Neural progenitor cell (in vitro differentiated cells): ENCODE results near the gene RLBP1. TPM values are rescaled to one million over a fixed set of nuclear protein-coding genes. Genes with fewer than 3 reads are reported as not detected.
A peak's percentile ranks its signal among the peaks of the same experiment; 100 is the strongest.
"Not testable (repeated sequence)": the region's sequence is repeated elsewhere in the genome, so short reads cannot be mapped to it uniquely, and the experiment has no call there.

Experiments used
- DNase-seq: peaks from one replicate; pipeline ENCODE4 v3.0.0-alpha.2; 2016; ENCODE audit warnings: low spot score
- H2AFZ ChIP-seq: fragments of 200-600 bp; sonication (generic); replicated peaks from 2 replicates; pipeline ENCODE4 v1.6.1; 2016; ENCODE audit warnings: antibody characterized with exemption
- H3F3A ChIP-seq: fragments of 200-600 bp; sonication (generic); 2 replicates; pipeline ENCODE4 v1.6.1; 2016; ENCODE audit warnings: antibody characterized with exemption, low read depth
- H3K27ac ChIP-seq: fragments of 200-600 bp; sonication (generic); 2 replicates; pipeline ENCODE4 v1.5.1; 2016; ENCODE audit warnings: mild to moderate bottlenecking
- H3K27me3 ChIP-seq: fragments of 200-600 bp; sonication (generic); 2 replicates; pipeline ENCODE4 v1.6.1; 2016; ENCODE audit warnings: mild to moderate bottlenecking, moderate library complexity
- H3K36me3 ChIP-seq: fragments of 200-600 bp; sonication (generic); 2 replicates; pipeline ENCODE4 v1.5.1; 2016
- H3K4me1 ChIP-seq: fragments of 200-600 bp; sonication (generic); 2 replicates; pipeline ENCODE4 v1.6.1; 2016; ENCODE audit warnings: mixed run types
- H3K4me2 ChIP-seq: fragments of 200-600 bp; sonication (generic); 2 replicates; pipeline ENCODE4 v1.6.1; 2016
- H3K4me3 ChIP-seq: fragments of 200-600 bp; sonication (generic); 2 replicates; pipeline ENCODE4 v1.5.1; 2016
- H3K79me2 ChIP-seq: fragments of 200-600 bp; sonication (generic); 2 replicates; pipeline ENCODE4 v1.6.1; 2016; ENCODE audit warnings: low read depth
- H3K9ac ChIP-seq: fragments of 200-600 bp; sonication (generic); 2 replicates; pipeline ENCODE4 v1.6.1; 2016
- H3K9me3 ChIP-seq: fragments of 200-600 bp; sonication (generic); 2 replicates; pipeline ENCODE4 v1.5.1; 2016; ENCODE audit warnings: low read depth
- H4K20me1 ChIP-seq: fragments of 200-600 bp; sonication (generic); 2 replicates; pipeline ENCODE4 v1.6.1; 2016; ENCODE audit warnings: low read depth
- H3K27ac Mint-ChIP-seq: 3 replicates; pipeline ENCODE4 v1.8.0; 2021; ENCODE audit warnings: mixed read lengths
- H3K27me3 Mint-ChIP-seq: 2 replicates; pipeline ENCODE4 v1.8.0; 2022; ENCODE audit warnings: low read depth, mild to moderate bottlenecking, inconsistent platforms, moderate library complexity, mixed read lengths; ENCODE audit not compliant: insufficient read depth
- H3K36me3 Mint-ChIP-seq: 3 replicates; pipeline ENCODE4 v1.8.0; 2021; ENCODE audit warnings: mixed read lengths
- H3K4me1 Mint-ChIP-seq: 3 replicates; pipeline ENCODE4 v1.8.0; 2021; ENCODE audit warnings: mixed read lengths
- H3K4me3 Mint-ChIP-seq: 3 replicates; pipeline ENCODE4 v1.8.0; 2021; ENCODE audit warnings: mild to moderate bottlenecking, moderate library complexity, mixed read lengths
- H3K9me3 Mint-ChIP-seq: 3 replicates; pipeline ENCODE4 v1.8.0; 2020; ENCODE audit warnings: mixed read lengths
- CTCF ChIP-seq: fragments of 200-600 bp; sonication (generic); IDR thresholded peaks from 2 replicates; pipeline ENCODE4 v1.5.1; 2017; ENCODE audit warnings: antibody characterized with exemption, mild to moderate bottlenecking
- EZH2 ChIP-seq: fragments of 200-600 bp; sonication (generic); IDR thresholded peaks from 2 replicates; pipeline ENCODE4 v1.6.1; 2017; ENCODE audit warnings: antibody characterized with exemption, mild to moderate bottlenecking, moderate library complexity
- EZH2phosphoT487 ChIP-seq: fragments of 200-600 bp; sonication (generic); IDR thresholded peaks from 2 replicates; pipeline ENCODE4 v1.6.1; 2017; ENCODE audit warnings: antibody characterized with exemption
- total RNA-seq: library from RNA; depleted of rRNA; stranded (reverse); fragments of >200 nt; gene quantifications from 2 replicates; pipeline ENCODE4 v1.2.3, GENCODE V29; 2015; ENCODE audit warnings: low replicate concordance

Gene RLBP1
- total RNA-seq: 1.3 and 2.6 TPM in 2 replicates

GRCh38 chr15:89221543-89221942 is at the start of gene RLBP1:
TSS of gene RLBP1 (minus strand) at chr15:89221579. CDS start at chr15:89218975, 2,604 bp downstream.
- H3K4me3 Mint-ChIP-seq: no peak within 1 kb of the TSS
- H3K36me3 ChIP-seq: no peaks in the 10 kb centered on the region

DNA sequence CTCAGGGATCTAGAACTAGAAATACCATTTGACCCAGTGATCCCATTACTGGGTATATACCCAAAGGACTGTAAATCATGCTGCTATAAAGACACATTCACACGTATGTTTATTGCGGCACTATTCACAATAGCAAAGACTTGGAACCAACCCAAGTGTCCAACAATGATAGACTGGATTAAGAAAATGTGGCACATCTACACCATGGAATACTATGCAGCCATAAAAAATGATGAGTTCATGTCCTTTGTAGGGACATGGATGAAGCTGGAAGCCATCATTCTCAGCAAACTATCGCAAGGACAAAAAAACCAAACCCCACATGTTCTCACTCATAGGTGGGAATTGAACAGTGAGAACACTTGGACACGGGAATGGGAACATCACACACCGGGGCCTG is 28.8 kb upstream of the RLBP1 start:
- not testable (repeated sequence) for H3K9me3 ChIP-seq, H3K27me3 ChIP-seq, H3K9ac ChIP-seq, H3K27me3 Mint-ChIP-seq, H3K4me3 Mint-ChIP-seq, H3K4me1 ChIP-seq, DNase-seq, H4K20me1 ChIP-seq, H2AFZ ChIP-seq, H3K27ac Mint-ChIP-seq, H3K9me3 Mint-ChIP-seq, H3F3A ChIP-seq, H3K4me3 ChIP-seq, H3K4me2 ChIP-seq, H3K27ac ChIP-seq
- Histone ChIP-seq H3K36me3 (peaks cover 40% of the 10 kb centered on the region), H3K79me2 (peaks cover 52% of the 10 kb centered on the region)
- peaks cover 49% of the 10 kb centered on the region for H3K36me3 Mint-ChIP-seq
- peaks cover 13% of the 10 kb centered on the region for H3K4me1 Mint-ChIP-seq

More at GRCh38 chr15:89221543-89221942, at the start of gene RLBP1:
- H3K9me3 ChIP-seq: no peaks in the 10 kb centered on the region
- no peak for TF ChIP-seq CTCF
- TF ChIP-seq EZH2: no peak
- TF ChIP-seq EZH2phosphoT487: no peak
- Mint-ChIP-seq H3K36me3 (no peaks in the 10 kb centered on the region), H3K4me1 (peaks cover 15% of the 10 kb centered on the region), H3K27me3 (peaks cover 2% of the 10 kb centered on the region), H3K27ac (no peak within 1 kb of the TSS), H3K9me3 (no peaks in the 10 kb centered on the region)
- H2AFZ ChIP-seq: peak within 1 kb of the TSS; percentile 70
- H4K20me1 ChIP-seq: no peaks in the 10 kb centered on the region
- H3K27ac ChIP-seq: peak within 1 kb of the TSS; percentile 36
- H3K4me2 ChIP-seq: peak within 1 kb of the TSS; percentile 51
- H3K4me3 ChIP-seq: no peak within 1 kb of the TSS
- no peaks in the 10 kb centered on the region for H3K27me3 ChIP-seq
- peaks cover 22% of the 10 kb centered on the region for H3K4me1 ChIP-seq
- peaks cover 14% of the 10 kb centered on the region for H3F3A ChIP-seq
- no peak within 1 kb of the TSS for H3K9ac ChIP-seq
- no peaks in the 10 kb centered on the region for H3K79me2 ChIP-seq
- DNase-seq: peak; percentile 79

DNA sequence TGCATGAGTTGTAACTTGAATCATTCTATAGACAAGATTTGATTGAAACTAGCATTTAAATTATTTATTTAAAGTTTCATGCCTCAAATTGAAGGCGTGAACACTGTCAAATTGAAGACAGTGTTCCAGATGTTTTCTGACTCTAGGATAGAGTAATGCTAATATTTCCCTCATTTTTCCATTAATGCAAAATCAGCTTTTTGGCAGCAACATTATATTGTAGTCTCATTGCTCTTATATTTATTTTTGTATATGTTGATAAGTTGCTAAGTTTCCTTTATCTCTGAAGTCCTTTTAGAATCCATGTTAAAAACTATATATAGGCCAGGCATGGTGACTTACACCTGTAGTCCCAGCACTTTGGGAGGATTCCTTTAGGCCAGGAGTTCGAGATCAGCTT is 27.2 kb upstream of the RLBP1 start:
- H3K4me3 Mint-ChIP-seq: no peak overlapping the region
- no peak overlapping the region for H3K4me3 ChIP-seq

More for the DNA sequence above, 27.2 kb upstream of the RLBP1 start:
- H3K9me3 Mint-ChIP-seq: peaks cover 2% of the 10 kb centered on the region
- no peak overlapping the region for H3K9ac ChIP-seq
- no peak overlapping the region for H3K4me2 ChIP-seq
- H3K4me1 Mint-ChIP-seq: peaks cover 17% of the 10 kb centered on the region
- no peaks in the 10 kb centered on the region for H3K27me3 ChIP-seq
- H3F3A ChIP-seq: no peaks in the 10 kb centered on the region
- peaks cover 64% of the 10 kb centered on the region for H3K79me2 ChIP-seq
- peaks cover 12% of the 10 kb centered on the region for H3K4me1 ChIP-seq
- no peak for DNase-seq
- no peak for TF ChIP-seq EZH2phosphoT487
- TF ChIP-seq EZH2: no peak
- TF ChIP-seq CTCF: no peak
- H3K27me3 Mint-ChIP-seq: no peaks in the 10 kb centered on the region
- peaks cover 10% of the 10 kb centered on the region for H4K20me1 ChIP-seq
- H2AFZ ChIP-seq: no peak overlapping the region
- H3K36me3 ChIP-seq: peaks cover 40% of the 10 kb centered on the region
- H3K27ac ChIP-seq: no peak overlapping the region
- peaks cover 46% of the 10 kb centered on the region for H3K36me3 Mint-ChIP-seq
- H3K27ac Mint-ChIP-seq: no peak overlapping the region
- no peaks in the 10 kb centered on the region for H3K9me3 ChIP-seq
